ENCODE measurements around the gene ERAL1. TPM values are rescaled to one million over a fixed set of nuclear protein-coding genes. Genes with fewer than 3 reads are reported as not detected.
A peak's percentile ranks its signal among the peaks of the same experiment; 100 is the strongest.
"Not testable (repeated sequence)": the region's sequence is repeated elsewhere in the genome, so short reads cannot be mapped to it uniquely, and the experiment has no call there.

Gene ERAL1
- total RNA-seq, 2 donors from 2014 or later, result 55.9 to 105 TPM

DNA sequence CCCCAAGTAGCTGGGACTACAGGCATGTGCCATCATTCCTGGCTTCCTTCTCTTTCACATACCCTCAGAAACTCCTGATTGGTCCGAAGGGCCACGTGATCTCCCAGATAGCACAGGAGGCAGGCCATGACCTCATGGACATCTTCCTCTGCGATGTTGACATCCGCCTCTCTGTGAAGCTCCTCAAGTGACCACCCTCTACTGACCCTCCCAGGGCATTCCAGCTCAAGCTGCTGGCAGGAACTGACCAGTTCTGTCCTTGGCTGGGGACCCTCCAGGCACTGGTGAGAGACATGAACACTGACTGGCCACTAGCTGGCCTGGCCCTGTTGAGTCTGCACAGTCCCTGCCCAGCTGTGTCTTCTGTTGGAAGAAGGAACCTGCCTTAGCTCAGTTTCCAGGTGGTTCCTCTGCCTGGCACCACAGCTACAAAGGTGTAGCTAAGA lies 5.6 kb downstream of the ERAL1 start:
- H3K27ac Mint-ChIP-seq, result no peak overlapping the region
- H3K4me1 Mint-ChIP-seq (ENCODE audit: low read depth in 2 of 2), result peaks cover 1 to 13% of the 10 kb centered on the region in 2 donors
- H3K36me3 Mint-ChIP-seq, result no peaks in the 10 kb centered on the region
- no peaks in the 10 kb centered on the region for H3K27me3 Mint-ChIP-seq
- no peaks in the 10 kb centered on the region for H3K9me3 Mint-ChIP-seq
- no peak for ATAC-seq
- DNase-seq (ENCODE audit: low spot score), result no peak
- H3K4me3 Mint-ChIP-seq, result no peak overlapping the region

DNA sequence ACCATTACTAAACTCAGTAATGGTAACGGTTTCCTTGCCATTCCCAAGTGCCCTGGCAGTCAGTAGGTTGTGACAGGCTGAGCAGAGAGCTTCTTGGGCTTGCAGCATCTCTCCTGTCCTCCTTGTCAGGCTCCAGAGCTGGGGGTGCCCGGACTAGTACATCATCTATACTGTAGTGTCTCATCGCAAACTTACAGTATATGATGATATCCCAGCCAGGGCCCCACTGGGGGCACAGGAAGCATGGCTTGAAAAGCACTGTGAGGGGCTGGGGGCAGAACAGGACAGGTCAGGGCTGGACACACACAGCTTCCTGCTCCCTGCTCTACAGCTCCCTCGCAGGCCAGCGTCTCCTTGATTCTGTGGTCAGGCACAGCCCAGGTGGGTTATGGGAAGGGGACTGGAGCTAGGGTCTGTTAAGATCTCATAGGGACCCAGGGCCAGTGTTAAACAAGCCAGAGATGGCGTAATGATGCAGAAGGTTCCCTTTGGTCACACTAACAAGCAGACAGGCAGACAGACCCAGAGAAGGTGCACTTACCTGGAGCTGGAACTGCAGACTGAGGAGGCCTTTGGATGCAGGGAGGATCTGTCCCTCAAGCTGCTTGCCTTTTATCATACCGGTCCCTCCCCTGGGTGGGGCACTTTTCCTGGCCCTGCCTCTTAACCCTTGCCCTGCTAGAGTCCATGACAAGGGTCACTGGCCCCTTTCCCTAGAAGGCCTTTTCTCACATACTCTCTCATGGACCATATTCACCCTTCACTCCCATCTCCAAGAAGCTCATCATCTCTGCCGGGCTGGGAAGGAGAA lies 6.8 kb downstream of the ERAL1 start:
- DNase-seq (ENCODE audit: low spot score) (no peak), ATAC-seq (no peak)
- Mint-ChIP-seq H3K4me1 (ENCODE audit: low read depth in 2 of 2) (peaks cover 5 to 9% of the 10 kb centered on the region in 2 donors), H3K27ac (no peak overlapping the region), H3K27me3 (no peaks in the 10 kb centered on the region), H3K4me3 (no peak overlapping the region), H3K36me3 (no peaks in the 10 kb centered on the region), H3K9me3 (no peaks in the 10 kb centered on the region)

DNA sequence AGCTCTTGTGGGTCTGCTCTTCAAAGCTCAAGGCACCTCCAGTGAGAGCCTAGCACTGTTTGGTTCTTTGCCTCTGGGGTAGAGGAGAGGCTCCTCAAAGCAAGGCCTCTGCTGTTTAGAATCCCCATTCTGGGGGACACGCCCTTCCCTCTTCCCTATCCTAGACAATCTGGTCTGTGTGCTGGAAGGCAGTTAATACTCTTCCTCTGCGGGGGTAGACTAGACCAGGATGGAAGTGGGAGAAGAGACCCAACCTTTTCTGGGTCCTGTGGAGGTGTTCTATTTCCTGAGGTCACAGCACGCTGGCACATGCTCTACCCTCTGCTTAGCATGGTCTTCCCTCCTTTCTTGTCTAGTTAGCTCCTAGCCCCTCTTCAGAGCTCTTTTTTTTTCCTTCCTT lies 7.7 kb downstream of the ERAL1 start:
- Mint-ChIP-seq H3K27me3 (no peaks in the 10 kb centered on the region), H3K4me3 (no peak overlapping the region), H3K4me1 (ENCODE audit: low read depth in 2 of 2) (peaks cover 5 to 9% of the 10 kb centered on the region in 2 donors), H3K27ac (peak overlapping the region in 1 of 2 donors; percentile 81), H3K36me3 (no peaks in the 10 kb centered on the region), H3K9me3 (no peaks in the 10 kb centered on the region)
- ATAC-seq (no peak), DNase-seq (ENCODE audit: low spot score) (no peak)

DNA sequence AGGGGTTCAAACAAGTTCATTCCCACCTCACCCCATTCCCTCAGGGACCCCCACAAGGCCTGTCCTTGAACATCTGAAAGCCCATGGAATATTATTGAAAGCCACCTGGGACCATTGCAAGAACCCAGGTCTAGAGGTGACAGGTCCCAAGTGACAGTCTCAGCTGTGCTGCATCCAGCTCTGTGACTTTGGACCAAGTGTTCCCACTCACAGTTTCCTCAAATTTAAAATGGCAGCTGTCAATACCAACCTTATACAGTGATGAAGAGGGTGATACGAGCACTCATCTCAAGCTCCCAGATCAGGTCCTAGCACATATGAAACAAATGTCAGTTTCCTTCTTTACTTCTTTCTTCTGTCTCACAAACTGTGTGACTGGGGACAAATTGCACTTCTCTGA lies 9.1 kb downstream of the ERAL1 start:
- Mint-ChIP-seq H3K4me1 (ENCODE audit: low read depth in 2 of 2) (peaks cover 0 to 5% of the 10 kb centered on the region in 2 donors), H3K9me3 (no peaks in the 10 kb centered on the region), H3K36me3 (no peaks in the 10 kb centered on the region), H3K27me3 (no peaks in the 10 kb centered on the region), H3K27ac (no peak overlapping the region), H3K4me3 (no peak overlapping the region)
- DNase-seq (ENCODE audit: low spot score), result no peak
- no peak for ATAC-seq

DNA sequence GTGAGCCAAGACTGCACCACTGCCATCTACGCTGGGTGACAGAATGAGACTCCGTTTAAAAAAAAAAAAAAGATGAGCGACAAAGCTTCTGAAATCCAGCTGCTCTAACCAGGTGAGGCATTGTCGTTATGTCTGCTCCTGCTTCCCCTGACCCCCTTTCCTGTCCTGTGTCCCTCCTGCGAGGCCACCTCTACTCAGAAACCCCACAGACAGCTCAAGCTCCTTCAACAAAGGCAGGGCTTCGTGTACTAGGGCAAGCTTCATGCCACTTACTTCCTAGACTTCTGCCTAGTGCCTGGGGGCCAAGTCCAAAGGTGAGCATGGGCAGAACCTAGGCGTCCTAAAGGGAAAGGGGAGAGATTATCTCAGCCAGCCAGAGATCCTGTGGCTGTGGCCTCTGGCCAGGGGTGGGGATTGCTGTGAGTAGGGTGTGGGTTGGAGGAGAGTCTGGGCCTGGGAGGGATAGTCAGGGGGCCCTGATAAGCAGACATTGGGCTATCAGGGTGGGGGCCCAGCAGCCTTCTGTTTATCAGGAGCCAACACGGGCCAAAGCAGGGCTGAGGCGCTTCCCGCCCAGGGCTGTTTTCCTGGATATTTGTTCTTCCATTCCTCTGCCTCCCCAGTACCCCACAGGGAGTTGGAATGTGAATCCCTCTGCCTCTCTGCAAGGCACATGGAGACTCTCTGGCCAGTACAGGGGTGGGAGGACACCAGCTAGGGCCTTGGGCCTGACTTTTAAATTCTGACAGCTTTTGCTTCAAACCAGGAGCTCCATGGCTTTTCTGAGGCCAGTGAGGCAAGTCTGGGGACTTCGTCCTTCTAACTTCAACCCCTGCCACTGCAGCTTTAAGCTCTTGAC lies 10.4 kb downstream of the ERAL1 start:
- peaks cover 0 to 5% of the 10 kb centered on the region in 2 donors for H3K4me1 Mint-ChIP-seq (ENCODE audit: low read depth in 2 of 2)
- H3K27ac Mint-ChIP-seq, result no peak overlapping the region
- no peaks in the 10 kb centered on the region for H3K27me3 Mint-ChIP-seq
- DNase-seq (ENCODE audit: low spot score), result no peak
- ATAC-seq, result no peak
- H3K4me3 Mint-ChIP-seq, result no peak overlapping the region
- H3K9me3 Mint-ChIP-seq, result no peaks in the 10 kb centered on the region
- H3K36me3 Mint-ChIP-seq, result no peaks in the 10 kb centered on the region

DNA sequence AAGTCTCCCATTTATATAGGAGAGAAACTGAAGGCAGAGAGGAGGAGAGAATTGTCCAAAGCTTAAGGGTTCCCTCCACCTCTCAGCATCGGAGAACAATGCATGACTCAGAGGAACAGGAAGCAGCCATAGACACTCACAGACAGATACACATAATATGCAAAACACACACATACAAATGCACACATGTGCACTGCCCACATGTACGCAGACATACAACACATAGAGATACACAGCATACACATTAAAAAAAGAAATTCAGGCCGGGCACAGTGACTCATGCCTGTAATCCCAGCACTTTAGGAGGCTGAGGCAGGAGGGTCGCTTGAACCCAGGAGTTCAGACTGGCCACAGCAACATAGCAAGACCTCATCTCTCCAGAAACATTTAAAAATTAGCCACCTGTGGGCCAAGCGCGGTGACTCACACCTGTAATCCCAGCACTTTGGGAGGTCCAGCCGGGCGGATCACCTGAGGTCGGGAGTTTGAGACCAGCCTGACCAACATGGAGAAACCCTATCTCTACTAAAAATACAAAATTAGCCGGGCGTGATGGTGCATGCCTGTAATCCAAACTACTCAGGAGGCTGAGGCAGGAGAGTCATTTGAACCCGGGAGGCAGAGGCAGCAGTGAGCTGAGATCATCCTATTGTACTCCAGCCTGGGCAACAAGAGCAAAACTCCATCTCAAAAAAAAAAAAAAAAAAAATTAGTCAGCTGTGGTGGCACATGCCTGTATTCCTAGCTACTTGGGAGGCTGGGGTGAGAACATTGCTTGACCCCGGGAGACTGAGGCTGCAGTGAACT lies 11.3 kb downstream of the ERAL1 start:
- DNase-seq (ENCODE audit: low spot score) (no peak), ATAC-seq (peak in 1 of 2 donors; percentile 55)
- H3K9me3 Mint-ChIP-seq, result no peaks in the 10 kb centered on the region
- no peak overlapping the region for H3K4me3 Mint-ChIP-seq
- no peaks in the 10 kb centered on the region for H3K27me3 Mint-ChIP-seq
- H3K4me1 Mint-ChIP-seq (ENCODE audit: low read depth in 2 of 2), result peaks cover 2 to 8% of the 10 kb centered on the region in 2 donors
- H3K36me3 Mint-ChIP-seq, result no peaks in the 10 kb centered on the region
- H3K27ac Mint-ChIP-seq, result no peak overlapping the region

DNA sequence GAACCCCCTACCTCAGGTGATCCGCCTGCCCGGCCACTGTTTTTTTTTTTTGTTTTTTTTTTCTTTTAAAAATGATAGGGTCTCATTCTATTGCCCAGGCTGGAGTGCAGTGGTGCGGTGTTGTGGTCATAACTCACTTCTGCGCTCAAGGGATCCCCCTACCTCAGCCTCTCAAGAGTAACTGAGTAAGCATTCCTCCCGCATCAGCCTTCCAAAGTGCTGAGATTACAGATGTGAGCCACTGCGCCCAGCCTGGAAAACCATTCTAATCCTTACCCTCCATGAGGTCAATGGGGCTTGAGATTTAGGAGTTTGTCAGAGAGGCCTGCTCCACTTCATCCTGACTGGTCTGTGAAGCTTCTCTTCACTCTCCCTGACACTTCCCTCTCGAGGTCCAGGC lies 12.5 kb downstream of the ERAL1 start:
- DNase-seq (ENCODE audit: low spot score), result no peak
- Mint-ChIP-seq H3K27me3 (no peaks in the 10 kb centered on the region), H3K36me3 (no peaks in the 10 kb centered on the region), H3K27ac (no peak overlapping the region), H3K4me1 (ENCODE audit: low read depth in 2 of 2) (peaks cover 5 to 12% of the 10 kb centered on the region in 2 donors), H3K9me3 (no peaks in the 10 kb centered on the region), H3K4me3 (no peak overlapping the region)
- no peak for ATAC-seq

DNA sequence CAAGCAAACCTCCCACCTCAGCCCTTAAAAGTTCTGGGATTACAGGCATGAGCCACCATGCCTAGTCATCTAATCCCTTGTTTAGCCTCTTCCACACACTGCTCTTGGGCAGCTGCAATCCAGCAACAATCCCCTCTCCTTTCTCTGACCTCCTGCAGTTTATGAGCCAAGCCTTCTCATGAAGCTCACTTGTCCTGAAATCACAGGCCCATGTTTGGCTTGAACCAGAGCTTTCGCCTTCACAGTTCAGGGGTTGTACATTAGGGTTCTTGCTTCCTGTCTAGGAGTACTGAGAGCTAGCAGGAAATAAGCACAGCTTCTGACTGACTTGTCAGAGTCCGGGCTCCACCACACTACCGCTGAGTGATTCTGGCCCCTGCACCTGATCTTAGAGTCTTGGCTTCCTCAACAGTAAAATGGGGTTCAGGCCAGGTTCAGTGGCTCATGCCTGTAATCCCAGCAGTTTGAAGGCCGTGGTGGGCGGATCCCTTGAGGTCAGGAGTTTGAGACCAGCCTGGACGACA lies 16.3 kb downstream of the ERAL1 start:
- DNase-seq (ENCODE audit: low spot score) (no peak), ATAC-seq (peak; percentile 88 to 95)
- Mint-ChIP-seq H3K4me1 (ENCODE audit: low read depth in 2 of 2) (peaks cover 15 to 17% of the 10 kb centered on the region in 2 donors), H3K9me3 (no peaks in the 10 kb centered on the region), H3K27ac (peak overlapping the region; percentile 84 to 85), H3K27me3 (no peaks in the 10 kb centered on the region), H3K36me3 (no peaks in the 10 kb centered on the region), H3K4me3 (peak overlapping the region; percentile 21)

DNA sequence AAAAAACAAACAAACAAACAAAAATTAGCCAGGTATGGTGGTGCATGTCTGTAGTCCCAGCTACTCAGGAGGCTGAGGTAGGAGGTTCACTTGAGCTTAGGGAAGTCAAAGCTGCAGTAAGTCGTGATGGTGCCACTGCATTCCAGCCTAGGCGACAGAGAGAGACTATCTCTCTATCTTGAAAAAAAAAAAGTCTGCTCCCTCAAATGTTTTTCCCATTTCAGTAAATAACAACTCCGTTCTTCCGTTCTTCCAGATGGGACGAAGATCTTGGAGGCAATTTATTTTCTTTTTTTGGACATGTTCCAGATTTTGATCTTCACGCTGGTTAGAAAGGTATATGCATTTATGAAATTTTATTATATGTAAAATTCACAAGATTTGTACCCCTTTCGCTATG lies 19.0 kb downstream of the ERAL1 start:
- no peak overlapping the region for H3K4me3 Mint-ChIP-seq
- no peaks in the 10 kb centered on the region for H3K9me3 Mint-ChIP-seq
- H3K36me3 Mint-ChIP-seq, result no peaks in the 10 kb centered on the region
- ATAC-seq (no peak), DNase-seq (ENCODE audit: low spot score) (no peak)
- H3K4me1 Mint-ChIP-seq (ENCODE audit: low read depth in 2 of 2), result peaks cover 20 to 27% of the 10 kb centered on the region in 2 donors
- H3K27me3 Mint-ChIP-seq, result no peaks in the 10 kb centered on the region
- H3K27ac Mint-ChIP-seq, result no peak overlapping the region

DNA sequence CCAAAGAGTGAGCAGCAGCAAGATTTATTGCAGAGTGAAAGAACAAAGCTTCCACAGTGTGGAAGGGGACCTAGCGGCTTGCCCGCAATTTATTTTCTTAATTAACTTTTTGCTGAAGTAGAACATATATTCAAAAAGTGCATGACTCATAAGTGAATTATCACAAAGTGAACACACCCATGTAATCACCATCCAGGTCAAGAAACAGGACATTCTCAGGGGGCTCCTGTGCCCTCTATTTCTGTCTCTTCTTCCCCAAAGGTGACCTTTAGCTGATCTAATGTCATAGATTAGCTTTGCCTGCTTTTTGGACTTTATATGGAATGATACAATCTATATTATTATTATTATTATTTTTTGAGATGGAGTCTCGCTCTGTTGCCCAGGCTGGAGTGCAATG lies 19.9 kb downstream of the ERAL1 start:
- Mint-ChIP-seq H3K27ac (no peak overlapping the region), H3K36me3 (no peaks in the 10 kb centered on the region), H3K4me1 (ENCODE audit: low read depth in 2 of 2) (peaks cover 20 to 27% of the 10 kb centered on the region in 2 donors), H3K9me3 (no peaks in the 10 kb centered on the region), H3K27me3 (no peaks in the 10 kb centered on the region), H3K4me3 (no peak overlapping the region)
- DNase-seq (ENCODE audit: low spot score) (no peak), ATAC-seq (no peak)

DNA sequence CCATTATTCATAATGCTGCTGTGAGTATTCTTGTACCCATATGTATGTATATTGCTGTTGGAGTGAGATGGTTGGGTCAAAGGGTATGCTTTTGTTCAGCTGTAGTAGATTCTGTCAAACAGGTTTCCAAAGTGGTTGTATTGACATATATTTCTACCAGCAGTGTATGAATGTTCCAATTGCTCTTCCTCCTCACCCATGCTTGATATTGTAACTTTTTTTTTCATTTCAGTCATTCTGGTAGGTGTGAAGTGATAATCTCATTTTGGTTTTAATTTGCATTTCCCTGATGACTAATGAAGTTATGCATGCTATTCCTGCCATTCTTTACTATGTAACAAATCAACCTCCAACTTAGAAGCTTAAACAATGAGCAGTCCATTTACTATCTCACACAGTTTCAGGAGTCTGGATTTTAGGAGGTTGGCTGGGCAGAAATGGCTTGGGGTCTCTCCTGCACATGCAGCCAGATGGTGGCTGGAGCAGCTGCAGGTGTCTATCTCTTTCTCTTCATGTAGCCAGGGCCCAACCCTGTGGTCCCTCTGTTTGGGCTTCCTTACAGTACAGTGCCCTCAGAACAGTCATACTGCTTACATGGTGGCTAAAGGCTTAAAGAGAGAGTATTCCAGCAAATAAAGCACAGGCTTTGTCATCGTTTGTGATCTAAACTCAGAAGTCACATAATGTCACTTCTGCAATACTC lies 21.2 kb downstream of the ERAL1 start:
- ATAC-seq (peak in 1 of 2 donors; percentile 76), DNase-seq (ENCODE audit: low spot score) (no peak)
- peak overlapping the region; percentile 19 for H3K4me3 Mint-ChIP-seq
- no peaks in the 10 kb centered on the region for H3K9me3 Mint-ChIP-seq
- peaks cover 19 to 25% of the 10 kb centered on the region in 2 donors for H3K4me1 Mint-ChIP-seq (ENCODE audit: low read depth in 2 of 2)
- peak overlapping the region in 1 of 2 donors; percentile 52 for H3K27ac Mint-ChIP-seq
- H3K36me3 Mint-ChIP-seq, result peaks cover 7% of the 10 kb centered on the region
- no peaks in the 10 kb centered on the region for H3K27me3 Mint-ChIP-seq

DNA sequence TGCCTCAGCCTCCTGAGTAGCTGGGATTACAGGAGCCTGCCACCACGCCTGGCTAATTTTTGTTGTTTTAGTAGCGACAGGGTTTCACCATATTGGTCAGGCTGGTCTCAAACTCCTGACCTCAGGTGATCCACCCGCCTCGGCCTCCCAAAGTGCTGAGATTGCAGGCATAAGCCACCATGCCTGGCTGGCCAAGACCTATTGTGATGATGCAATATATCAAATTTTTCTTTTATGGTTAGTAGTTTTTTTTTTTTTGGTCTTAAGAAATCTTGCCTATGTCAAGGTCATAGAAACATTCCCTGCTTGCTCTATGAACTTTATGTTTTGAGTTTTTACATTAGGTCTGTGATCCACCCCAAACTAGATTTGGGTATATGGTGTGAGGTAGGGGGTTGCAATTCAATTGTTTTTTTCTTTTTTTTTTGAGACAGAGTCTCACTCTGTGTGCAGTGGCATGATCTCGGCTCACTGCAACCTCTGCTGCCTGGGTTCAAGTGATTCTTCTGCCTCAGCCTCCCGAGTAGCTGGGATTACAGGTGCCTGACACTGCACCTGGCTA lies 22.4 kb downstream of the ERAL1 start:
- H3K4me1 Mint-ChIP-seq (ENCODE audit: low read depth in 2 of 2), result peaks cover 15 to 20% of the 10 kb centered on the region in 2 donors
- not testable (repeated sequence) for H3K9me3 Mint-ChIP-seq; ATAC-seq; H3K36me3 Mint-ChIP-seq; H3K4me3 Mint-ChIP-seq; DNase-seq (ENCODE audit: low spot score); H3K27ac Mint-ChIP-seq; H3K27me3 Mint-ChIP-seq

All from natural killer cell treated with Interleukin-12 subunit alpha and Interleukin-12 subunit beta and Interleukin-15 and Interleukin-18, amount 100 ng/mL, for 72 hours (primary cell).